GM19468 (cell line): ENCODE results near the gene LMF1.
"Not testable (repeated sequence)": the region's sequence is repeated elsewhere in the genome, so short reads cannot be mapped to it uniquely, and the experiment has no call there.

Source experiments
- ATAC-seq: cut with Tn5 transposase; IDR thresholded peaks from one replicate; pipeline ENCODE4 v1.9.1; 2021; ENCODE audit warnings: mild to moderate bottlenecking, moderate library complexity, moderate number of reproducible peaks; ENCODE audit not compliant: unreplicated experiment; ENCODE audit errors: extremely low read depth

Gene LMF1

GRCh38 chr16:841455-842060 lies 129.2 kb downstream of the LMF1 start:
- ATAC-seq: no peak

- no peak for ATAC-seq
Measured at GRCh38 chr16:840561-841454, 130.0 kb downstream of the LMF1 start.

- no peak for ATAC-seq
Measured at GRCh38 chr16:839643-840408, 131.0 kb downstream of the LMF1 start.

- ATAC-seq: no peak
Measured at GRCh38 chr16:838741-839140, 132.0 kb downstream of the LMF1 start.

GRCh38 chr16:836822-837221 lies 134.0 kb downstream of the LMF1 start:
- ATAC-seq: not testable (repeated sequence)

GRCh38 chr16:836221-836620 lies 134.6 kb downstream of the LMF1 start:
- ATAC-seq: no peak

GRCh38 chr16:835373-835772 lies 135.4 kb downstream of the LMF1 start:
- no peak for ATAC-seq

- ATAC-seq: no peak
Measured at GRCh38 chr16:833411-833810, 137.4 kb downstream of the LMF1 start.

- ATAC-seq: no peak
Measured at GRCh38 chr16:832652-833336, 138.0 kb downstream of the LMF1 start.

GRCh38 chr16:831571-832413 lies 139.0 kb downstream of the LMF1 start:
- ATAC-seq: no peak

GRCh38 chr16:830871-831570 lies 139.8 kb downstream of the LMF1 start:
- ATAC-seq: no peak

- ATAC-seq: no peak
Measured at GRCh38 chr16:830107-830870, 140.5 kb downstream of the LMF1 start.

- no peak for ATAC-seq
Measured at GRCh38 chr16:828891-829290, 141.9 kb downstream of the LMF1 start.

GRCh38 chr16:827513-827912 lies 143.3 kb downstream of the LMF1 start:
- ATAC-seq: no peak

- ATAC-seq: no peak
Measured at GRCh38 chr16:825341-826061, 145.3 kb downstream of the LMF1 start.

GRCh38 chr16:824601-825000 lies 146.2 kb downstream of the LMF1 start:
- no peak for ATAC-seq

- no peak for ATAC-seq
Measured at GRCh38 chr16:824194-824593, 146.6 kb downstream of the LMF1 start.

GRCh38 chr16:822909-823297 lies 147.9 kb downstream of the LMF1 start:
- ATAC-seq: no peak
